Mononuclear cell (primary cell): ENCODE results near the gene FAM200A. TPM values are rescaled to one million over a fixed set of nuclear protein-coding genes. Genes with fewer than 3 reads are reported as not detected.
"Not testable (repeated sequence)": the region's sequence is repeated elsewhere in the genome, so short reads cannot be mapped to it uniquely, and the experiment has no call there.

Source experiments
- H3K27me3 ChIP-seq: 2 replicates; pipeline ENCODE4 v1.6.0; 2011; ENCODE audit warnings: low read length, control low read depth; ENCODE audit not compliant: insufficient read depth
- H3K4me1 ChIP-seq: 2 replicates; pipeline ENCODE4 v1.5.1; 2011; ENCODE audit warnings: mild to moderate bottlenecking, low read length, control low read depth; ENCODE audit not compliant: insufficient read depth
- H3K4me3 ChIP-seq: 2 replicates; pipeline ENCODE4 v1.5.1; 2011; ENCODE audit warnings: mild to moderate bottlenecking, low read length, moderate library complexity
- H3K9me3 ChIP-seq: 2 replicates; pipeline ENCODE4 v1.5.1; 2011; ENCODE audit warnings: low read depth, mild to moderate bottlenecking, control low read depth, low read length
- total RNA-seq: library from RNA; depleted of rRNA; stranded (reverse); fragments of >200 nt; gene quantifications from one replicate; pipeline ENCODE4 v1.2.3, GENCODE V29; 2012

FAM200A gene
- total RNA-seq, 1 donor, result 1.0 TPM

DNA sequence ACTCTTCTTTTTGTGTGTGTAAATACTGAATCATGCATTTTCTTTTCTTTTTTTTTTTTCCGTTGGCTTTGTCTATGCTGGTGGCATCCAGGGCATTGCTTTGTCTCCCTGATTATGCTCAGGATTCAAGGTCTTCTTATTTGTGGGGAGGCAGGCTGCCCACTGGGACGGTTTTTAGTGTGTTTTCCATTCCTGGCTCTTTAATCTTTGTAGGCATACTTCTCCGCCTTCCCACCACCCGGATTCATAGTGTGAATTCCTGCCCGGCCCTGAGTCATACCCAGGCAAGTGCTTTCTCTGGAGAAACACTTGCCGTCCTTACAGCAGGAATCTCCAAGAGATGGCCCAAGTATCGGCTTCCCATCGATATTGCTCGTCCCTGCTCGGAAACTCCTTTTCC, 11.7 kb upstream of the FAM200A start:
- no peaks in the 10 kb centered on the region for H3K9me3 ChIP-seq
- peaks cover 33% of the 10 kb centered on the region for H3K4me1 ChIP-seq
- H3K4me3 ChIP-seq, result no peak overlapping the region
- H3K27me3 ChIP-seq, result no peaks in the 10 kb centered on the region

DNA sequence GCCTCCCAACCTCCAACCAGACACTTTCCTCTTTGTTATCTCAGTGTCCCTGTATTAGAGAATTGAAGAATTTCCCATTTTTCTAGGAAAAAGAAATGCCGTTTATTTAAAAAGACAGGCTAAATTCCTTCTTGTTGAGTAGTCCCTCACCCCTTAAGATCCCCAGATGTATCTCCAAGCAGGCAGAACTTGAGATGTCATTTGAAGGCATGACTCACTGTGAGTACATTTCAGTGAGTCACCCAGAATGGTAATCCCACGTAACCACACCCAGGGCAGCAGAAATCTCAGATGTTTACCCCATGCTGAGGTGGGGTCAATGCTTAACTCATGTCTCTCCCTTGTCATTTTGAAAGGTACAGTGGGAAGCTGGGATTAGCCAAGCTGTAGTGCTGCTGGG, 10.9 kb upstream of the FAM200A start:
- H3K9me3 ChIP-seq, result no peaks in the 10 kb centered on the region
- H3K27me3 ChIP-seq, result no peaks in the 10 kb centered on the region
- no peak overlapping the region for H3K4me3 ChIP-seq
- H3K4me1 ChIP-seq, result peaks cover 34% of the 10 kb centered on the region

DNA sequence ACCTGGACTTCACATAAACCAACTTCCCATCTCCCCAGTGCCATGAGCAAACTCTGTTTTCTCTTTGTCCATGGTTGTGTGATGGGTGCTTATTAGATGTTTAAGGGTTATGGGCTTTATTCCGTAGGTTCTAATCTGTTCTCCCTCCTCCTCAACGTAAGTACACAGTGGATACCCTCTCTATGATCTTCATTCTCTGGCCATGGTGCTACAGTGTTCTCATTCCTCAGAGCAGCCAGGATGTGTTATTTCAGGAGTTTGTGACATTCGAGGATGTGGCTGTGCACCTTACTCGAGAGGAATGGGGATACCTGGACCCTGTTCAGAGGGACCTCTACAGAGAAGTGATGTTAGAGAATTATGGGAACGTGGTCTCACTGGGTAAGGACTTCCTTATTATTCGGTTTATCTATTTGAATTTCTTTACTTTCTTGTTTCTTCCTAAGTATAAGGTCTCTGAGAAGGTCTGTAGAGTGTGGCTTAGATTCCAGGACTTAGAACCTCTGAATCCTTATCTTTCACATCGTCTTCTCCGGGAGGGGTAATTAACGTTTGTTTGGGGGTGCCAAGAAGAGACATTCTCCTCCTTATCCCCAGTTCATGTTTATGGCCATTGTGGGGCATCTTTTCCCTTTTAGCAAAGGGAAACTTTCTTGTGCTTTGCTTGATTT, 10.3 kb upstream of the FAM200A start:
- H3K27me3 ChIP-seq, result no peaks in the 10 kb centered on the region
- H3K4me1 ChIP-seq, result peaks cover 40% of the 10 kb centered on the region
- H3K9me3 ChIP-seq, result no peaks in the 10 kb centered on the region
- H3K4me3 ChIP-seq, result no peak overlapping the region

DNA sequence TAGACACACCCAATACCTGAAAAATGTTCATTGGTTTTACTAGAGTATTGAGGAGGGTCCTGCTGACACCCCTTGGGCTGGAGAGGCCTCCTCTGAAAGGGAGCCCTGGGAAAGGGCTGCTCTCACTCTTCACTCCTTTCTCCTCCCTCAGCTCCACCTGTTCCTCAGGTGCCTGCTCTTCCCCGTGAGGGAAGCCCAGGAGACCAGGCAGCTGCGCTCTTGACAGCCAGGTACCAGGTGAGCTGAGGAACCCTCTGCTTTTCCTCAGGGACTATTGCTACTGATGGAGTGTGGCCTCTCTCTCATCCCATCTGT, 9.8 kb upstream of the FAM200A start:
- Histone ChIP-seq H3K4me3 (no peak overlapping the region), H3K27me3 (no peaks in the 10 kb centered on the region), H3K9me3 (no peaks in the 10 kb centered on the region), H3K4me1 (peaks cover 46% of the 10 kb centered on the region)

DNA sequence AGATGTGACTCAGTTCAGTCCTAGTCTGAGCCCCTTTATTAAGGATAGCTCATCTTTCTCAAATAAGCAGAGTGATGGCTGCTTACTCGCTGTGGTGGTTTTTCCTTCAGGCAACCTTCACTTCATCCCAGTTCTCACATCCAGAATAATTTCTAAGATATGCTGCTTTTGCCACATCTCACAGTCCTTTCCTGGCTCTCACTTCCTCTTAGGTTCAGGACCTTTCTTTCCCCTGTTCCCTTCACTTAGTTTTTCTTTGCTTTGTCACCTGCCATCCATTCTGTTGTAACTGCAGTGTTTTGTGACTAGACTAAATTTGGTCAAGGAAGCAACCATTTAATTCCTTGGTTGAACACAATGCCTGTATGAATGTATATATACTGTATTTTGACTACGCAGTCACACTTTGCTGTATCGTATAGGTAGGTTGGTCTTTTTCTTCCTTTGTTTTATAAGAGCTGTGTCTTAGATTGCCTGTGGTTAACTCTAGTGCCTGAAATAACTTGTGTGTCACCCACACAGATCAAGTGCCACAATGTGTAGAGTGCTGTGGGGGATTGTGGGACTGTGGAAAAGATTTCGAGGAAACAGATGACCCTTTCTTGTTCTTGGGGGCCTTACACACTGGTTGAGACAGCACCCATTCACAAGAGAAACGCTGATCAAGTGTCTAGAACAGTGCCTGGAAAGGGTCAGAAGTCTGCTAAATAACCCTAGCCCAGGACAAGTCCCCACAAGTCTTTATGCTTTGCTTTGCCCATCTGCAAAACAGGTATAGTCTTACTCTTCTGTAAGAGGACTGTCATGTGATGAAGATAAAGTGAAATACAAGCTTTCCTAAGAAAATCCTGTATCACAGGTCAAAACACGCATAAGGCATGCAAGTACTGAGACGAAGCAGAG, 9.2 kb upstream of the FAM200A start:
- Histone ChIP-seq H3K4me3 (no peak overlapping the region), H3K27me3 (no peaks in the 10 kb centered on the region), H3K4me1 (peaks cover 49% of the 10 kb centered on the region), H3K9me3 (no peaks in the 10 kb centered on the region)

DNA sequence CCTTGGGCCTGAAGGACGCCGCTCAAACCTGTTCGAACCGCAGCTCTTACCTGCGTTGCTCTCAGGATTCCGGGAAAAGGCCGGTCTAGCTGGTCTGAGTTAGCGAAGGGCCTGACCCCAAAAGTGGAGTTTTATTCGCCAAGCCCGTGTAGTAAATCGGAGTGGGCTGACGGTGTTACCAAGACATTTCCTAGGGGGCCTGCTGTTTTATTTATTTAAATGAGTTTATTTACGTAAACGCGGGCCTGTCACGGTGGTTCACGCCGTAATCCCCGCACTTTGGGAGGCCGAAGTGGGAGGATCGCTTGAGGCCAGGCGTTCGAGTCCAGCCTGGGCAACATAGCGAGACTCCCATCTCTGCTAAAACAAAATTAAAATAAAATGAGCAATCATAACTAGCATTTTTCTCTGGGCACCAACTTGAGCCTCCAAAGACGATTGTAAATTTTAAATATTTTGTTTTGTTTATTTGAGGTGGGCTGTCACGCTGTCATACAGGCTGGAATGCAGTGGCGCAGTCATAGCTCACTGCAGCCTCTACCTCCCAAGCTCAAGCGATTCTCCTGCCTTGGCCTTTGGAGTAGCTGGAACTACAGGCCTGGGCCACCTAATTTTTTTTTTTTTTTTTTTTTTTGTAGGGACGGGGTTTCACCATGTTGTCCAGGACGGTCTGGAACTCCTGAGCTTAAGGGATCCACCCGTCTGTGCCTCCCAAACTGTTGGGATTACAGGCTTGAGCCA, 7.4 kb upstream of the FAM200A start:
- H3K9me3 ChIP-seq, result no peaks in the 10 kb centered on the region
- H3K27me3 ChIP-seq, result no peaks in the 10 kb centered on the region
- H3K4me1 ChIP-seq, result peaks cover 59% of the 10 kb centered on the region
- H3K4me3 ChIP-seq, result peak overlapping the region; percentile 94

DNA sequence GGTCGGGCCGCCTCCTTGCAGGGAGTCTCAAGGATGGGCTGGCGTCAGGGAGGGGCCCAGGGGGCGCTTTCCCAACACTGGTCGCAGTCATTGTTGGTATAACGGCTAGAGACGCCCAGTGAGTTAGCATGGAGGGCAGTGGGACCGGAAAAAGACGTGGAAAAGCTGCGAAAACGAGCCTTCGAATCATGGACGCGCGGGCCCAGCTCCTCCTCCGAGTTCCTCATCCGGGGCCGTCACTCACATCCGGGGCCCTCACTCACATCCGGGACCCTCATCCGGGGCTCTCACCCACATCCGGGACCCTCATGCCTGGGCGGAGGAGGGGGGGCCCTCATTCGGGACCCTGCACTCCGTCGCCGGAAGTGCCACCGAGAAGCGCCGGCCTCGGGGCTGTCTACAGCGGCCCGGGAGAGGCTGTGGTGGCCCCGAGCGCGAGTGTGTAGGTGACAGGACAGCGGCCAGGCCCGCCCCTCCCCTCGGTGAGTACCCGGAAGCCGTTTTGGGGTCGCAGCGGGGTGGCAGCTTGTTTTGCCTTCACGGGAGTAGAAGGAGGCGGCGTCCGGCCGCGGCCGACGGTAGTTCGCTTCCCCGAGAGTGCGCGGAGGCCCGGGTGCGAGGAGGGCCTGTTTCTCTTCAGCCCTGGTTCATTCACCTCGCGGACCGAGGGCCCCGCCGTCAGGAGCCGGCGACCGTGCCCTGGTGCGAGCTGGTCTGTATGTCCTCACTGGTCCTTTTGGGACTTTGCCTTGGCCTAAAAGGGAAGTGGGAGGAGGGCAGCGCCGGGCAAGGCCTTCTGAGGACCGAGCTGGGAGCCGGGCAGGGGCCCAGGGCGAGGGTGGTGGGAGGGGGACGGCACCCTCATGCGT, 6.6 kb upstream of the FAM200A start, which contains the start of gene ZNF655:
TSS of gene ZNF655 (plus strand) at position 337 of the 869 bp plus-strand sequence. CDS start 1,918 bp downstream, outside the sequence.
- H3K4me1 ChIP-seq, result peaks cover 59% of the 10 kb centered on the region
- no peaks in the 10 kb centered on the region for H3K27me3 ChIP-seq
- H3K4me3 ChIP-seq, result peak within 1 kb of the TSS; percentile 94
- H3K9me3 ChIP-seq, result no peaks in the 10 kb centered on the region

DNA sequence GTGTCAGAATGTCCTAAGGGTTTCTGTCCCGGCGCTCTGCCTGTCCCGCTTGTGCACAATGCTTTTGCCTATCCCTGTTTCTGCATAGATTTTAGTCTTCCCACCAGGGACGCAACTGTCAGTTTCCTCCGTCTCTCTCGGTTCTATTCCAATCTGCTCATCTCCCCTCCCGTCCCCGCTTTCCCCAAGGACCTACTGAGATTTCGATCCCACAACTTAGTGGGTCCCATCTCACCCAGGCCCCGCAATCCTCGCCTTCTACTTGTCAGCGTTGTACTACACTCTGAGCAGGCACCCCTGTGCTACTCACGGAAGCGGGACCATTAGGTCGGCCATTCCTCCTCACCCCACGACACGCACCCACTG, 6.0 kb upstream of the FAM200A start:
- Histone ChIP-seq H3K4me1 (peaks cover 58% of the 10 kb centered on the region), H3K4me3 (peak overlapping the region; percentile 94), H3K27me3 (no peaks in the 10 kb centered on the region), H3K9me3 (no peaks in the 10 kb centered on the region)

DNA sequence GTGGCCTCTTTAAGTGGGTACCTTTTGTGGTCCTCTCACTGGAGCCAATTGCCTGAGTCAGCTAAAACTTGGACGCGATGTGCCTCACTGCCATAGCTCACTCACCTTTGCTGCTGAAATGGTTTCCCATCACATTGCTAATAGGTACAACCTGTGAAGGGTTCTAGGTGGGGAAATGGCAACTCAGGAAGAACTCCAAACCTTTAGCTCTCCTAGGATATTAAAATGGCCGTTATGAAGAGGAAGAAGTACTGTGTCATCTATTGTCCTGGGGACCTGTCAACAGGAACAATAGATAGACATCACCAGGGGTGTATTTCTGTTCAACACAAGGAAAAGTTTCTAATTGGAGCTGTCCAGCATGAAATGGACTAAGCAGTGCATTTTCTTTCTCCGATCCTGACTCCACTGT, 5.3 kb upstream of the FAM200A start:
- peaks cover 56% of the 10 kb centered on the region for H3K4me1 ChIP-seq
- H3K27me3 ChIP-seq, result no peaks in the 10 kb centered on the region
- H3K4me3 ChIP-seq, result peak overlapping the region; percentile 94
- H3K9me3 ChIP-seq, result no peaks in the 10 kb centered on the region

DNA sequence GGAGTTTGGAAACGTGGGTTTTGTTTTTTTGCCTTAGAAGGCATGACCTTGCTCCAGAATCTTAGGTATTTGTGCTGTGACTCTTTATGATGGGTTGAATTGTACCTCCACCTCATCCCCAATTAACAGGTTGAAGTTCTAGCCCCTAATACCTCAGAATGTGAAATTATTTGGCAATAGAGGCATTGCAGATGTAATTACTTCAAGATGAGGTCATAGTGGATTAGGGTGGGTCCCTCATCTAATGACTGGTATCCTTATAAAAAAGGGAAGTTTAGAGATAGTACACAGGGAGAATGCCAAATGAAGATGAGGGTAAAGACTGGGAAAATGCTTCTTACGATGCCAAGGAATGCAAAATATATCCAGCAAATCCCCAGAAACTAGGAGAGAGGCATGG, 3.0 kb upstream of the FAM200A start:
- H3K4me1 ChIP-seq, result peaks cover 51% of the 10 kb centered on the region

DNA sequence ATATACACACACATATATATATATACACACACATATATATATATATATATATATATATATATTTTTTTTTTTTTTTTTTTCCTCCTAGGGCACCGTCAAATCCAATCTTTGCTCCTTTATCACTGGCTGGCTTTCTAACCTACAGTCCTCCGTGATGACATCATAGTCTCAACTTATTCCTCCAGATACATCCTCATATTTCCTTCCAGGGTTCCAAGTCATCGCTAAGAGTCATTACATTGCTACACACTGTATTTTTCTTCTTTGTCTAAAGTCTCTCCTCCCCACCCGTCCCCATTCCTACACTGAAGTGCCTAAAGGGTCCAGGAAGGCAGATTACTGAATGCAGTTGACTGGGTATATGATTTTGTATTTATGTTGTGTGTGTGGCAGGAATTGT, 1.1 kb upstream of the FAM200A start:
- Histone ChIP-seq H3K4me1 (peaks cover 42% of the 10 kb centered on the region), H3K27me3 (no peaks in the 10 kb centered on the region)

More for the DNA sequence above, 3.0 kb upstream of the FAM200A start:
- Histone ChIP-seq H3K4me3 (no peak overlapping the region), H3K27me3 (no peaks in the 10 kb centered on the region), H3K9me3 (no peaks in the 10 kb centered on the region)

DNA sequence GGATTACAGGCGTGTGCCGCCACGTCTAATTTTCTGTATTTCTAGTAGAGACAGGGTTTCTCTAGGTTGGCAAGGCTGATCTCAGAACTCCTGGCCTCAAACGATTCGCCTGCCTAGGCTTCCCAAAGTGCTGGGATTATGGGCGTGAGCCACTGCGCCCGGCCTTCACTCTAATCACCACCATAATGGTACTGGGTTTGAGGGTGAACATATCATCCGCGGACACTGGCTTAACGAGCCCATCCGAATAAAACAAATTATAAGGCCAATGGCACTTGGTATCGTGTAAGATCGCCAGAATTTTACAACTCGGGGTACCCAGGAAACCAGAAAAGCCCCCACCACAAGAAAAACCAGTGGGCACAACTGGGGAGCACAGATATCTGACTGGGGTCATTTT, 580 bp downstream of the FAM200A start:
- H3K27me3 ChIP-seq, result no peaks in the 10 kb centered on the region
- H3K4me3 ChIP-seq, result peak overlapping the region; percentile 85
- peaks cover 28% of the 10 kb centered on the region for H3K4me1 ChIP-seq
- H3K9me3 ChIP-seq, result no peaks in the 10 kb centered on the region

More for the DNA sequence above, 1.1 kb upstream of the FAM200A start:
- H3K9me3 ChIP-seq, result no peaks in the 10 kb centered on the region
- no peak overlapping the region for H3K4me3 ChIP-seq

DNA sequence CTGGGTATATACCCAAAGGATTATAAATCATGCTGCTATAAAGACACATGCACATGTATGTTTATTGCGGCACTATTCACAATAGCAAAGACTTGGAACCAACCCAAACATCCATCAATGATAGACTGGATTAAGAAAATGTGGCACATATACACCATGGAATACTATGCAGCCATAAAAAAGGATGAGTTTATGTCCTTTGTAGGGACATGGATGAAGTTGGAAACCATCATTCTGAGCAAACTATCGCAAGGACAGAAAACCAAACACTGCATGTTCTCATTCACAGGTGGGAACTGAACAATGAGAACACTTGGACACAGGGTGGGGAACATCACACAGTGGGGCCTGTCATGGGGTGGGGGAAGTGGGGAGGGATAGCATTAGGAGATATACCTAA, 2.4 kb downstream of the FAM200A start:
- not testable (repeated sequence) for H3K9me3 ChIP-seq, H3K27me3 ChIP-seq, H3K4me3 ChIP-seq
- peaks cover 16% of the 10 kb centered on the region for H3K4me1 ChIP-seq

DNA sequence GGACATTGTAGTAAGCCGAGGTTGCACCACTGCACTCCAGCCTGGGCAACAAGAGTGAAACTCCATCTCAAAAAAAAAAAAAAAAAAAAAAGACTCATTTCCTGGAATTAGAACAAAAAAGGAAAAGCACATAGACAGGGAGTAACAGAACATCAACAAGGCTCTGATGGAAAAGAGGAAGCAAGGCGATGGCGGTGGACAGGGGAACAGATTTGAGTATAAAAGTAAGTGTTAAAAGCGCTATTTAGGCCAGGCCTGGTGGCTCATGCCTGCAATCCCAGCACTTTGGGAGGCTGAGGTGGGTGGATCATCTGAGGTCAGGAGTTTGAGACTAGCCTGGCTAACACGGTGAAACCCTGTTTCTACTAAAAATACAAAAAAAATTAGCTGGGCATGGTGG, 6.6 kb downstream of the FAM200A start:
- not testable (repeated sequence) for H3K4me3 ChIP-seq, H3K4me1 ChIP-seq, H3K9me3 ChIP-seq, H3K27me3 ChIP-seq
